ENCODE data around the gene HNRNPD.

- TF ChIP-seq SUZ12 (IDR thresholded peaks at IDR 0.05; ENCODE audit: low read length) (no peak), CTCF (IDR thresholded peaks at IDR 0.05; ENCODE audit: control extremely low read depth in 1 of 3, insufficient read depth in 1 of 3, low read depth in 1 of 3, low read length in 3 of 3) (no peak), POLR2A (IDR thresholded peaks at IDR 0.05; ENCODE audit: control extremely low read depth in 1 of 2, low read depth in 2 of 2, low read length in 2 of 2) (no peak), RFX5 (IDR thresholded peaks at IDR 0.05; ENCODE audit: borderline replicate concordance, low read depth, low read length) (no peak), BRCA1 (IDR thresholded peaks at IDR 0.05; ENCODE audit: low read depth, low read length) (no peak), SP2 (IDR thresholded peaks at IDR 0.05; ENCODE audit: low read length) (no peak), CHD2 (IDR thresholded peaks at IDR 0.05; ENCODE audit: low read length) (no peak), EZH2 (IDR thresholded peaks at IDR 0.05; ENCODE audit: low read depth, low read length, severe bottlenecking) (no peak), POLR2AphosphoS5 (IDR thresholded peaks at IDR 0.05; ENCODE audit: low read depth, low read length) (no peak), KDM1A (IDR thresholded peaks at IDR 0.05; ENCODE audit: borderline replicate concordance, low read length) (no peak), HDAC2 (IDR thresholded peaks at IDR 0.05; ENCODE audit: borderline replicate concordance in 1 of 2, low read depth in 2 of 2, low read length in 2 of 2) (no peak), MAFK (IDR thresholded peaks at IDR 0.05; ENCODE audit: low read depth, low read length) (no peak), USF2 (IDR thresholded peaks at IDR 0.05; ENCODE audit: low read length) (no peak), POU5F1 (IDR thresholded peaks at IDR 0.05; ENCODE audit: low read depth, low read length) (no peak)
These were observed 45.7 kb upstream of the HNRNPD start for GRCh38 chr4:82419451-82419850.

Measured in H1 (cell line).